HPDE6-E6E7 (cell line): ENCODE results near the gene MLF2.

Experiments
- DNase-seq: peaks from one replicate; pipeline ENCODE4 v3.0.0; 2011; ENCODE audit warnings: missing footprints; ENCODE audit errors: extremely low spot score

MLF2 gene

GRCh38 chr12:6778217-6778573, 25.3 kb upstream of the MLF2 start:
- DNase-seq = no peak

- DNase-seq = no peak
Measured at GRCh38 chr12:6777386-6777785, 24.4 kb upstream of the MLF2 start.

GRCh38 chr12:6775185-6776174, 22.5 kb upstream of the MLF2 start:
- DNase-seq = no peak

- DNase-seq = no peak
Measured at GRCh38 chr12:6774499-6775062, 21.6 kb upstream of the MLF2 start.

GRCh38 chr12:6773590-6774351, 20.8 kb upstream of the MLF2 start:
- no peak for DNase-seq

GRCh38 chr12:6772726-6773589, 20.0 kb upstream of the MLF2 start:
- DNase-seq = no peak

GRCh38 chr12:6772331-6772695, 19.4 kb upstream of the MLF2 start, which contains the start of gene LAG3:
Gene LAG3 (plus strand): TSS chr12:6772520. CDS start chr12:6772853, 333 bp downstream.
- DNase-seq = no peak

- DNase-seq = no peak
Measured at GRCh38 chr12:6771509-6772330, 18.8 kb upstream of the MLF2 start.

- no peak for DNase-seq
Measured at GRCh38 chr12:6771091-6771495, 18.2 kb upstream of the MLF2 start.

- DNase-seq = no peak
Measured at GRCh38 chr12:6770600-6770999, 17.7 kb upstream of the MLF2 start.

- DNase-seq = no peak
Measured at GRCh38 chr12:6770094-6770493, 17.2 kb upstream of the MLF2 start.

- DNase-seq = no peak
Measured at GRCh38 chr12:6769666-6770065, 16.7 kb upstream of the MLF2 start.

- DNase-seq = no peak
Measured at GRCh38 chr12:6768990-6769389, 16.0 kb upstream of the MLF2 start.

- no peak for DNase-seq
Measured at GRCh38 chr12:6768437-6768914, 15.5 kb upstream of the MLF2 start.

GRCh38 chr12:6767353-6768319, 14.7 kb upstream of the MLF2 start:
- DNase-seq = no peak

GRCh38 chr12:6766651-6767349, 13.9 kb upstream of the MLF2 start:
- DNase-seq = peak; percentile 62

GRCh38 chr12:6765634-6766581, 13.0 kb upstream of the MLF2 start, which contains the start of gene PTMS:
Gene PTMS (plus strand): TSS chr12:6766363. CDS start chr12:6766706, 343 bp downstream.
- DNase-seq = peak; percentile 43
